ENCODE data around the gene MYBPC3.

MYBPC3 gene

GRCh38 chr11:47314992-47315391, 37.5 kb downstream of the MYBPC3 start:
- no peak for DNase-seq

DNA sequence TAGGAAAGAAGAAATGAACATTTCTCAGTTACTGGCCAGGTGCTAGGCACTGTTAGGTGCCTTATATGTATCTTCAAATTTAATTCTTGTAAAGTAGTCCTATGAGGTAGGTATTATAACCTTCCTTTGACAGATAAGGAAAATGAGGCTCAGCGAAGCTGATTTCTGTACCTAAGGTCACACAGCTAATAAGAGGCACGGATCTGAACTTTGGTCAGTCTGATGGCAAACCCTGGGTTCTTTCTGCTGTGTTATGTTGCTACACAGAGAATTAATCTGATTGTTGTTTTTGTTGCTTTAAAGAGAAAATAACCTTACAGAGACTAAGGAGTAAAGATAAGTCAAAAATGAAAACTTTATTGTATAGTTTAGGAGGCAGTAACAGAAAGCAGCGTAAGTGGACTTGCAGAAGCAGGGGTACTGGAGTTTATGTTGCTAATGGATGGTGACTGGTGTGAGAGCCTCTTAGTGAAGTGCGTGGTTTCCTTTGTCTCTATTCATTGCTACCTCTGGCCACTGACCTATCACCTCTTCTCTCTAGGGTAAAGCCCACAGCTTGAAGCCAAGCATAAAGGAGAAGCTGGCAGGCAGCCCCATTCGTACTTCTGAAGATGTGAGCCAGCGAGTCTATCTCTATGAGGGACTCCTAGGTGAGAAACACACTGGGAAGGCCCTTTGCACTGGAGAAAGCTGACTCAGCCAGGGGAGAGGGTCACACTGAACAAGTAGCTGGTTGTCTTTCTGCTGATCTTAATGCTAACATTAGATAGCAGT, 44.3 kb downstream of the MYBPC3 start:
- no peak for DNase-seq

GRCh38 chr11:47306484-47306844, 46.0 kb downstream of the MYBPC3 start:
- DNase-seq: no peak

DNA sequence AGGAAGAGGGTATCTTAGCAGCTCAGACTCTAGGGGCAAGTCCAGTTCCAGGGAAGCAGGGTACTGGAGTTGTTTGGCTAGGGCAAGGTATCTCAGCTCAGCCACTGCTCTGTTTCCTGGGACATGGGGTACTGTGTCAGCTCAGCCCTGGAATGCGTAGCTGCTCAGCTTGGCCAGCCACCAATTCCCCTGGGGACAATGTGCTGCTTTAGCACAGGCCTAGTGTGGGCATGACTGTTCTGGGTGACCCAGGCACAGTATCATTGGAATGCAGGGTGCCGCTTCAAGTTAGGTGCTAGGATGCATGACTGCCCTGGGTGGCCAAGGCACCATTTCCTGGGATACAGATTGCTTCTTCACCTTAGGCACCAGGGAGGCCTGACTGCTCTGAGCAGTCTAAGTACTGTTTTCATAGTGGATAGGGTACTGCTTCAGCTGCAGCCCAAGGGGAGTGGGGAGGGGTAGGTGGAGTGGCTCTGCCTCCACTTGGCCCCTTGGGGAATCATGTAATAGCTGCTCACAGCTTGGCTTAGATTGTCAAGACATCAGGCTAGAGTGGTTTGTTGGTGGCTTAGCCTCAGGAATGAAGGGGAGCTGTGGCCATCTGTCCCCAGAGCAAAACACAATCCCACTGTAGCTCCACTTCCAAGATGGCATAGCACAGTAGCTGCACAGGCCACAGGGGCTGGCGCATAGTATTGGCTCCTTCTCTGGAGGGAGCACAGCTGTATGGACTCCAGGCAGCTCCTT, 46.6 kb downstream of the MYBPC3 start:
- no peak for DNase-seq

DNA sequence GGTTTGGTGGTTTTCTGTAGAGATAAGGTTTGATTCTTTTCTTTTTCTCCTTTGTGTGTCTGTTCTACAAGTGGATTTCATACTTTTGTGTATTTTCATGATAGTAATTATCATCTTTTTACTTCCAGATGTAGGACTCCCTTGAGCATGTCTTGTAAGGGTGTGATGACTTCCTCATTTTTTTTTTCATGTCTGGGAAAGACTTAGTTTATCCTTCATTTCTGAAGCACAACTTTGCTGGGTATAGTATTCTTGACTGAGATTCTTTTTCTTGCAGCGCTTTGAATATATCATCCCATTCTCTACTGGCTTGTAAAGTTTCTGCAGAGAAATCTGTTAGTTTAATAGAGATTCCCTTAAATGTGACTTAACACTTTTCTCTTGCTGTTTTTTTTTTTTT, 49.6 kb downstream of the MYBPC3 start:
- DNase-seq: no peak

- no peak for DNase-seq
These were observed 53.4 kb downstream of the MYBPC3 start for GRCh38 chr11:47299078-47299477.

- no peak for DNase-seq
These were observed 56.5 kb downstream of the MYBPC3 start for GRCh38 chr11:47296045-47296444.

- no peak for DNase-seq
These were observed 57.1 kb downstream of the MYBPC3 start for GRCh38 chr11:47295385-47295784.

GRCh38 chr11:47289856-47290255, 62.6 kb downstream of the MYBPC3 start:
- no peak for DNase-seq

DNA sequence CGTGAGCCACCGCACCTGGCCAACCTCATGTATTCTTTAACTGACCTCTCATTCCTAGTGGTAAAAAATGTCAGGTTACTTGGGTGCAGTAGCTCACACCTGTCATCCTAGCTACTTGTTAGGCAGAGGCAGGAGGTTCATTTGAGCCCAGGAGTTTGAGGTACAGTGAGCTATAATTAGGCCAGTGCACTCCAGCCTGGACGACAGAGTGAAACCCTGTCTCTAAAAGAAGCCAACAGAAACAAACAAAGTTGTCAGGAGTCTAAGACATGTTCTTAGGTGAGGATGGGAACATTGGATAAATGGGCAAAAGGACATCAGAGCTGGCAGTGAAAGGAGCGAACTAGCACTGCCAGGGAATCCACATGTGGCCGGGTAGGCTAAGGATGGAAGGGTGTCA, 64.4 kb downstream of the MYBPC3 start:
- DNase-seq: no peak

DNA sequence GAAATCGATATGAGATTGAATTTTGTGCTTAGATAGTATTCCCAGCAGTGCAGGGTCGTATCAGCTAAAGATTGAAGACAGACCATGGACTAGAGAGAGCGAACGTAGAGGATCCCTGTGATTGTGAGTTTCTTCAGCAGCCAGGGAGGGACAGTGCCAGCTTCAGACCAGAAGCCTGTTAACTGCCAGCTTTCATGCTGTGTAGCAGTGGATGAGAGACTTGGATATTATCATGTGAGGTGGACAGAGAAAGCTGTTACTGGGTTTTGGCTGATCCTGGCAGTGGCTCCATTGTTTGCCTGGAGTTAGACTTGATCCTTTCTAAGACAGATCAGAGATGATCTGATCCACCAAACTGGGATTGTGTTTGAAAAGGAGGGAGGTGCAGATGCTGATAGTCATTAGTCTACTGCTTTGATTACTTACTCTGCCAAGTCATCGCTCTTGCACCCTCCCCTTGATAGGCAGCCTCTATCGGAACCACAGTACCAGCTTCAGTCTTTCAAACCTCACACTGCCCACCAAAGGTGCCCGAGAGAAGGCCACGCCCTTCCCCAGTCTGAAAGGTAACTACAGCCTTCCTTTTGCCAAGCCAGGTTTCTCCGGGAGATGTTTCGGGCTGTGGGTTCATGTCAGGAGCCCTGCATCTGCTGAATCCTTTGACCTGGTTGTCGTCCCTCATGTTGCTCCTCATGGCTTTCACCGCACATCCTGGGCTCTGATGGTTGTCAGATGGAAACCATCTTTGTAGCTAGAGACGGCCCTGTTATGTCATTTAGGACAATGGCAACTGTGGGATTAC, 66.3 kb downstream of the MYBPC3 start:
- no peak for DNase-seq

DNA sequence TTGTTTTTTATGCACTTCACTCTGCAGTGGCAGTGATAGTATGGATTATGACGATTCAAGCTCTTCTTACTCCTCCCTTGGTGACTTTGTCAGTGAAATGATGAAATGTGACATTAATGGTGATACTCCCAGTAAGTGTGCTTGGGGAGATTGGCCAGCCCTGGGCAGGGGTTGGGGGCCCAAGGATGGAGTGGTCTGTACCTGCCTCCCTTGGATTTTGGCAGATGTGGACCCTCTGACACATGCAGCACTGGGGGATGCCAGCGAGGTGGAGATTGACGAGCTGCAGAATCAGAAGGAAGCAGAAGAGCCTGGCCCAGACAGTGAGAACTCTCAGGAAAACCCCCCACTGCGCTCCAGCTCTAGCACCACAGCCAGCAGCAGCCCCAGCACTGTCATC, 68.4 kb downstream of the MYBPC3 start:
- DNase-seq: no peak

GRCh38 chr11:47282462-47282861, 70.0 kb downstream of the MYBPC3 start:
- DNase-seq: no peak

All from suppressor macrophage treated with lipopolysaccharide for 1 hour (primary cell).